AG04450 (cell line): ENCODE results near the gene GGT6. TPM values are rescaled to one million over a fixed set of nuclear protein-coding genes. Genes with fewer than 3 reads are reported as not detected.
"Not testable (repeated sequence)": the region's sequence is repeated elsewhere in the genome, so short reads cannot be mapped to it uniquely, and the experiment has no call there.

Experiments
- CTCF ChIA-PET: fragments of 300-600, 350-600 bp; formaldehyde crosslinking; extraction: SDS; loops from one replicate; lab custom pipeline; 2022; ENCODE audit warnings: antibody characterized with exemption, inconsistent platforms; lab: Charles Lee
- POLR2A ChIA-PET: fragments of 350-600 bp; formaldehyde crosslinking; extraction: SDS; loops from one replicate; lab custom pipeline; 2021; ENCODE audit warnings: antibody characterized with exemption, inconsistent platforms; lab: Yijun Ruan, JAX
- DNase-seq: peaks from one replicate; pipeline ENCODE4 v3.0.0-alpha.2; 2011; ENCODE audit warnings: low read depth, low spot score
- H3K27ac ChIP-seq: one replicate; pipeline ENCODE4 v1.5.1; 2012; ENCODE audit warnings: low read depth, low read length, control low read depth
- H3K27me3 ChIP-seq: one replicate; pipeline ENCODE4 v1.6.0; 2012; ENCODE audit warnings: low read length; ENCODE audit not compliant: control insufficient read depth, insufficient read depth
- H3K4me3 ChIP-seq: 2 replicates; pipeline ENCODE4 v1.5.1; 2011; ENCODE audit warnings: mild to moderate bottlenecking, low read depth, low read length, control low read depth
- H3K9me3 ChIP-seq: 2 replicates; pipeline ENCODE4 v1.5.1; 2012; ENCODE audit warnings: low read length; ENCODE audit not compliant: control insufficient read depth, insufficient read depth
- CTCF ChIP-seq: IDR thresholded peaks from 2 replicates; pipeline ENCODE4 v1.5.1; 2011; ENCODE audit warnings: low read depth, low read length, control low read depth, inconsistent platforms
- polyA plus RNA-seq: library from polyadenylated mRNA; depleted of rRNA; stranded (reverse); fragments of >200 nt; gene quantifications from 2 replicates; pipeline ENCODE4 v1.2.3, GENCODE V29; 2011

The GGT6 gene
- polyA plus RNA-seq, 1 experiment: not detected

- Histone ChIP-seq H3K4me3 (no peak overlapping the region), H3K27ac (no peak overlapping the region), H3K27me3 (peaks cover 48% of the 10 kb centered on the region), H3K9me3 (no peaks in the 10 kb centered on the region)
- no peak for DNase-seq
- CTCF ChIA-PET: interaction anchor here (0.5 to 2.6 kb wide), 2 partner anchors 26 to 395 kb away, joined by 3 to 12 read pairs; no protein-coding TSS in a partner anchor
- POLR2A ChIA-PET: no interaction called here
- TF ChIP-seq CTCF: no peak
These were observed 32.6 kb upstream of the GGT6 start for GRCh38 chr17:4593021-4593421.

- ChIA-PET POLR2A (no interaction called here), CTCF (interaction anchor here (2.6 kb wide), 1 partner anchor 26 kb away, joined by 12 read pairs; no protein-coding TSS in a partner anchor)
- no peak for TF ChIP-seq CTCF
- H3K9me3 ChIP-seq: no peaks in the 10 kb centered on the region
- H3K4me3 ChIP-seq: no peak overlapping the region
- no peak overlapping the region for H3K27ac ChIP-seq
- no peak for DNase-seq
- peaks cover 46% of the 10 kb centered on the region for H3K27me3 ChIP-seq
These were observed 32.0 kb upstream of the GGT6 start for GRCh38 chr17:4592240-4593005.

- no peak for TF ChIP-seq CTCF
- ChIA-PET CTCF (interaction anchor here (0.7 to 1.2 kb wide), 3 partner anchors 23 to 25 kb away, joined by 3 to 5 read pairs (median 3); no protein-coding TSS in a partner anchor), POLR2A (no interaction called here)
- H3K9me3 ChIP-seq: no peaks in the 10 kb centered on the region
- no peak overlapping the region for H3K4me3 ChIP-seq
- DNase-seq: no peak
- H3K27ac ChIP-seq: no peak overlapping the region
- H3K27me3 ChIP-seq: peaks cover 50% of the 10 kb centered on the region
These were observed 31.2 kb upstream of the GGT6 start for GRCh38 chr17:4591529-4591928.

- no peak for TF ChIP-seq CTCF
- H3K27me3 ChIP-seq: peaks cover 53% of the 10 kb centered on the region
- H3K9me3 ChIP-seq: no peaks in the 10 kb centered on the region
- no peak overlapping the region for H3K4me3 ChIP-seq
- H3K27ac ChIP-seq: no peak overlapping the region
- CTCF ChIA-PET: interaction anchor here (0.7 to 1.2 kb wide), 3 partner anchors 22 to 25 kb away, joined by 3 to 5 read pairs (median 3); no protein-coding TSS in a partner anchor
- POLR2A ChIA-PET: no interaction called here
- DNase-seq: no peak
These were observed 30.6 kb upstream of the GGT6 start for GRCh38 chr17:4590981-4591453.

- POLR2A ChIA-PET, H3K4me3 ChIP-seq, H3K27ac ChIP-seq, DNase-seq, H3K9me3 ChIP-seq: not testable (repeated sequence)
- H3K27me3 ChIP-seq: peaks cover 57% of the 10 kb centered on the region
- CTCF ChIA-PET: interaction anchor here (1.3 kb wide), 1 partner anchor 25 kb away, joined by 3 read pairs; no protein-coding TSS in a partner anchor
These were observed 29.7 kb upstream of the GGT6 start for GRCh38 chr17:4590042-4590441.
